IMR-90 (cell line): Measurements from ENCODE around the gene RETN. TPM values are rescaled to one million over a fixed set of nuclear protein-coding genes. Genes with fewer than 3 reads are reported as not detected.

Experiments used
- ATAC-seq: fragments of 200-7000 bp; cut with Tn5 transposase; 2 replicates; pipeline ENCODE4 v1.9.1; 2020; ENCODE audit warnings: low read depth, mild to moderate bottlenecking, moderate library complexity
- BruUV-seq: library from RNA; stranded (reverse); fragments of 400-500 nt; replicated peaks from 2 replicates; lab custom pipeline; 2021; lab: Mats Ljungman, UMichigan
- CTCF ChIA-PET: fragments of 300-600 bp; formaldehyde crosslinking; extraction: SDS; loops from one replicate; lab custom pipeline; 2021; ENCODE audit warnings: antibody characterized with exemption; lab: Yijun Ruan, JAX
- POLR2A ChIA-PET: fragments of 300-600 bp; sonication (Branson Sonifier 250); formaldehyde crosslinking; loops from one replicate; lab custom pipeline; 2022; ENCODE audit warnings: antibody characterized with exemption; ENCODE audit not compliant: unreplicated experiment; lab: Charles Lee
- DNase-seq: peaks from one replicate; pipeline ENCODE4 v3.0.0; 2013
- H2AFZ ChIP-seq: replicated peaks from 2 replicates; pipeline ENCODE3; 2013; ENCODE audit warnings: low read length, mild to moderate bottlenecking; ENCODE audit not compliant: poor library complexity
- H2AK5ac ChIP-seq: 2 replicates; pipeline ENCODE4 v1.6.1; 2013; ENCODE audit warnings: low read depth, low read length, inconsistent platforms
- H2AK9ac ChIP-seq: replicated peaks from 2 replicates; pipeline ENCODE3; 2013; ENCODE audit warnings: mild to moderate bottlenecking, low read depth, low read length, moderate library complexity; ENCODE audit not compliant: poor library complexity
- H2BK120ac ChIP-seq: 2 replicates; pipeline ENCODE4 v1.6.1; 2013; ENCODE audit warnings: low read depth, low read length, inconsistent platforms
- H2BK15ac ChIP-seq: 3 replicates; pipeline ENCODE4 v1.6.1; 2013; ENCODE audit warnings: low read depth, low read length, inconsistent platforms
- H2BK20ac ChIP-seq: 2 replicates; pipeline ENCODE4 v1.6.1; 2013; ENCODE audit warnings: low read depth, mild to moderate bottlenecking, inconsistent platforms, low read length, moderate library complexity
- H2BK5ac ChIP-seq: 2 replicates; pipeline ENCODE4 v1.6.1; 2013; ENCODE audit warnings: mild to moderate bottlenecking, low read depth, low read length, inconsistent platforms; ENCODE audit not compliant: poor library complexity, severe bottlenecking
- H3K14ac ChIP-seq: replicated peaks from 2 replicates; pipeline ENCODE4 v1.6.1; 2013; ENCODE audit warnings: low read depth, low read length, inconsistent platforms
- H3K18ac ChIP-seq: 2 replicates; pipeline ENCODE4 v1.6.1; 2013; ENCODE audit warnings: low read depth, low read length, control low read depth
- H3K23ac ChIP-seq: 2 replicates; pipeline ENCODE4 v1.6.1; 2013; ENCODE audit warnings: low read depth, low read length, inconsistent platforms
- H3K27ac ChIP-seq: 2 replicates; pipeline ENCODE4 v1.5.1; 2013; ENCODE audit warnings: mild to moderate bottlenecking, control low read depth, low read length; ENCODE audit not compliant: insufficient read depth
- H3K27me3 ChIP-seq: 2 replicates; pipeline ENCODE4 v1.6.1; 2013; ENCODE audit warnings: low read length; ENCODE audit not compliant: control insufficient read depth, insufficient read depth
- H3K36me3 ChIP-seq: 2 replicates; pipeline ENCODE4 v1.6.1; 2013; ENCODE audit warnings: low read length, mixed read lengths; ENCODE audit not compliant: control insufficient read depth, insufficient read depth
- H3K4ac ChIP-seq: 2 replicates; pipeline ENCODE4 v1.6.1; 2013; ENCODE audit warnings: low read depth, low read length, inconsistent platforms
- H3K4me1 ChIP-seq: 2 replicates; pipeline ENCODE4 v1.6.1; 2013; ENCODE audit warnings: low read length, mixed read lengths; ENCODE audit not compliant: control insufficient read depth, insufficient read depth
- H3K4me2 ChIP-seq: 2 replicates; pipeline ENCODE4 v1.6.1; 2013; ENCODE audit warnings: low read depth, mild to moderate bottlenecking, control low read depth, low read length, moderate library complexity
- H3K4me3 ChIP-seq: 2 replicates; pipeline ENCODE4 v1.5.1; 2013; ENCODE audit warnings: low read depth, mild to moderate bottlenecking, control low read depth, low read length, moderate library complexity; ENCODE audit not compliant: insufficient read depth
- H3K56ac ChIP-seq: 2 replicates; pipeline ENCODE4 v1.6.1; 2013; ENCODE audit warnings: low read length, inconsistent platforms; ENCODE audit not compliant: insufficient read depth; ENCODE audit errors: extremely low read depth
- H3K79me1 ChIP-seq, 2 experiments: 2 replicates each; pipeline ENCODE4 v1.6.1; 2013; ENCODE audit warnings: low read length in 2 of 2, inconsistent platforms in 1 of 2, low read depth in 1 of 2
- H3K9ac ChIP-seq: 2 replicates; pipeline ENCODE4 v1.6.1; 2013; ENCODE audit warnings: low read depth, low read length, control low read depth
- H3K9me1 ChIP-seq: 2 replicates; pipeline ENCODE4 v1.6.1; 2013; ENCODE audit warnings: low read length, inconsistent platforms; ENCODE audit not compliant: insufficient read depth
- H3K9me3 ChIP-seq: 2 replicates; pipeline ENCODE4 v1.6.1; 2013; ENCODE audit warnings: low read length; ENCODE audit not compliant: control insufficient read depth, insufficient read depth
- H4K20me1 ChIP-seq: 2 replicates; pipeline ENCODE4 v1.6.1; 2013; ENCODE audit warnings: low read length, inconsistent platforms; ENCODE audit not compliant: insufficient read depth
- H4K5ac ChIP-seq: 2 replicates; pipeline ENCODE4 v1.6.1; 2013; ENCODE audit warnings: mild to moderate bottlenecking, low read depth, low read length, control low read depth
- H4K8ac ChIP-seq, 2 experiments: 2 replicates each; pipeline ENCODE4 v1.6.1; 2013; ENCODE audit warnings: low read depth in 2 of 2, low read length in 2 of 2, control low read depth in 1 of 2, inconsistent platforms in 1 of 2
- H4K91ac ChIP-seq: 2 replicates; pipeline ENCODE4 v1.6.1; 2013; ENCODE audit warnings: low read depth, low read length, inconsistent platforms; ENCODE audit not compliant: insufficient read depth
- CEBPB ChIP-seq: IDR thresholded peaks from 2 replicates; pipeline ENCODE4 v1.6.1; 2012; ENCODE audit warnings: low read depth, low read length, improper control_type of control experiment
- CHD1 ChIP-seq: IDR thresholded peaks from 2 replicates; pipeline ENCODE4 v1.6.1; 2012; ENCODE audit warnings: low read depth, low read length, improper control_type of control experiment
- ELK1 ChIP-seq: fragments of 150-350 bp; IDR thresholded peaks from 2 replicates; pipeline ENCODE4 v1.6.1; 2016; ENCODE audit warnings: low read depth, mild to moderate bottlenecking, low read length, moderate library complexity, borderline replicate concordance
- FOS ChIP-seq: fragments of 150-350 bp; IDR thresholded peaks from 2 replicates; pipeline ENCODE4 v1.6.1; 2016; ENCODE audit warnings: low read depth, low read length
- MAFK ChIP-seq: IDR thresholded peaks from 2 replicates; pipeline ENCODE4 v1.6.1; 2012; ENCODE audit warnings: low read depth, low read length, improper control_type of control experiment
- MAZ ChIP-seq: IDR thresholded peaks from 2 replicates; pipeline ENCODE4 v1.6.1; 2012; ENCODE audit warnings: low read depth, mild to moderate bottlenecking, low read length, improper control_type of control experiment, moderate library complexity, borderline replicate concordance
- NFE2L2 ChIP-seq: fragments of 150-350 bp; IDR thresholded peaks from 2 replicates; pipeline ENCODE4 v1.6.1; 2016; ENCODE audit warnings: low read depth, mild to moderate bottlenecking, low read length
- POLR2A ChIP-seq: IDR thresholded peaks from 2 replicates; pipeline ENCODE4 v1.6.1; 2012; ENCODE audit warnings: mild to moderate bottlenecking, low read depth, low read length
- RCOR1 ChIP-seq: IDR thresholded peaks from 2 replicates; pipeline ENCODE4 v1.6.1; 2012; ENCODE audit warnings: mild to moderate bottlenecking, low read length, improper control_type of control experiment; ENCODE audit not compliant: insufficient replicate concordance
- RFX5 ChIP-seq: IDR thresholded peaks from 2 replicates; pipeline ENCODE4 v1.8.0; 2012; ENCODE audit warnings: low read depth, mild to moderate bottlenecking, low read length, moderate library complexity
- USF2 ChIP-seq: fragments of 150-350 bp; IDR thresholded peaks from 2 replicates; pipeline ENCODE4 v1.6.1; 2017; ENCODE audit warnings: mild to moderate bottlenecking, antibody characterized with exemption, low read length, low read depth
- WGBS, 2 experiments: methylation state at CpG; one replicate each; pipeline versions ENCODE4 v1.1.5 to v1.1.7; 2013; ENCODE audit warnings: missing lambda C conversion rate in 2 of 2; ENCODE audit not compliant: insufficient read length in 1 of 2; ENCODE audit errors: extremely low coverage in 2 of 2; 5-methylcytosine and 5-hydroxymethylcytosine counted together
- dilution Hi-C: fragments of 300-500 bp; cut with HindIII; formaldehyde crosslinking; loops from one replicate; pipeline ENCODE4 v1.14.3; 2018; ENCODE audit warnings: low sequenced_read_pairs; ENCODE audit not compliant: unreplicated experiment
- in situ Hi-C: fragments of 300-500 bp; cut with MboI; formaldehyde crosslinking; loops from 3 replicates; pipeline ENCODE4 v1.14.3; 2019; ENCODE audit warnings: low sequenced_read_pairs, inconsistent platforms, mixed read lengths
- intact Hi-C: fragments of 100-400 bp; cut with micrococcal nuclease; formaldehyde crosslinking; loops from 2 replicates; pipeline ENCODE4 v1.10.0; 2022
- polyA plus RNA-seq, 3 experiments: library from polyadenylated mRNA; depleted of rRNA; stranded (reverse); fragments of >200 nt; gene quantifications; 2 replicates each; pipeline ENCODE4 v1.2.3, GENCODE V29; 2012; ENCODE audit warnings: low replicate concordance in 1 of 3
- total RNA-seq: library from RNA; depleted of rRNA; stranded (reverse); fragments of >200 nt; gene quantifications from 2 replicates; pipeline ENCODE4 v1.2.3, GENCODE V29; 2012

RETN gene
- total and polyA plus RNA-seq, 2 of the 4 experiments (the other 2 are of a cell fraction), result not detected

GRCh38 chr19:7665076-7665475 lies 3.8 kb upstream of the RETN start:
- no peak overlapping the region for H3K4ac ChIP-seq
- intact Hi-C loops (no loop called here), dilution Hi-C loops (no loop called here), in situ Hi-C loops (no loop called here)
- H3K18ac ChIP-seq, result no peak overlapping the region
- H2AFZ ChIP-seq, result no peak overlapping the region
- no peak overlapping the region for H3K9ac ChIP-seq
- no peak overlapping the region for H4K8ac ChIP-seq
- no TSS peak for BruUV-seq
- H3K4me3 ChIP-seq, result no peak overlapping the region
- no peak overlapping the region for H3K23ac ChIP-seq
- CTCF ChIA-PET, result no interaction called here
- 0% methylated on average over 1 of the region's 4 CpGs; no CpG with 5 or more reads in 1 of the 2 experiments for WGBS, 2 experiments
- DNase-seq (peak; percentile 73), ATAC-seq (peak; percentile 60)
- no peak overlapping the region for H2BK20ac ChIP-seq
- no peaks in the 10 kb centered on the region for H3K9me1 ChIP-seq
- no peak for TF ChIP-seq CEBPB
- no peak for TF ChIP-seq POLR2A
- no peak for TF ChIP-seq FOS
- no peak for TF ChIP-seq MAZ
- no peak for TF ChIP-seq ELK1
- TF ChIP-seq RFX5, result no peak
- TF ChIP-seq USF2, result no peak
- no peak for TF ChIP-seq MAFK
- TF ChIP-seq RCOR1, result no peak
- no peak for TF ChIP-seq NFE2L2
- TF ChIP-seq CHD1, result no peak
- H4K91ac ChIP-seq, result no peak overlapping the region
- H2AK9ac ChIP-seq, result no peak overlapping the region
- no peaks in the 10 kb centered on the region for H3K79me1 ChIP-seq
- no peaks in the 10 kb centered on the region for H3K36me3 ChIP-seq
- H3K4me1 ChIP-seq, result no peaks in the 10 kb centered on the region
- H3K14ac ChIP-seq, result no peak overlapping the region
- H2BK15ac ChIP-seq, result no peak overlapping the region
- H3K27me3 ChIP-seq, result peaks cover 15% of the 10 kb centered on the region
- no peak overlapping the region for H3K27ac ChIP-seq
- no peak overlapping the region for H2BK5ac ChIP-seq
- H3K56ac ChIP-seq, result no peak overlapping the region
- POLR2A ChIA-PET, result no interaction called here
- H2BK120ac ChIP-seq, result no peak overlapping the region
- no peaks in the 10 kb centered on the region for H4K20me1 ChIP-seq
- no peak overlapping the region for H4K5ac ChIP-seq
- no peaks in the 10 kb centered on the region for H3K9me3 ChIP-seq
- H3K4me2 ChIP-seq, result no peak overlapping the region
- no peak overlapping the region for H2AK5ac ChIP-seq
